ENCODE data around the gene ACVR1.
A peak's percentile ranks its signal among the peaks of the same experiment; 100 is the strongest.

Gene ACVR1

DNA sequence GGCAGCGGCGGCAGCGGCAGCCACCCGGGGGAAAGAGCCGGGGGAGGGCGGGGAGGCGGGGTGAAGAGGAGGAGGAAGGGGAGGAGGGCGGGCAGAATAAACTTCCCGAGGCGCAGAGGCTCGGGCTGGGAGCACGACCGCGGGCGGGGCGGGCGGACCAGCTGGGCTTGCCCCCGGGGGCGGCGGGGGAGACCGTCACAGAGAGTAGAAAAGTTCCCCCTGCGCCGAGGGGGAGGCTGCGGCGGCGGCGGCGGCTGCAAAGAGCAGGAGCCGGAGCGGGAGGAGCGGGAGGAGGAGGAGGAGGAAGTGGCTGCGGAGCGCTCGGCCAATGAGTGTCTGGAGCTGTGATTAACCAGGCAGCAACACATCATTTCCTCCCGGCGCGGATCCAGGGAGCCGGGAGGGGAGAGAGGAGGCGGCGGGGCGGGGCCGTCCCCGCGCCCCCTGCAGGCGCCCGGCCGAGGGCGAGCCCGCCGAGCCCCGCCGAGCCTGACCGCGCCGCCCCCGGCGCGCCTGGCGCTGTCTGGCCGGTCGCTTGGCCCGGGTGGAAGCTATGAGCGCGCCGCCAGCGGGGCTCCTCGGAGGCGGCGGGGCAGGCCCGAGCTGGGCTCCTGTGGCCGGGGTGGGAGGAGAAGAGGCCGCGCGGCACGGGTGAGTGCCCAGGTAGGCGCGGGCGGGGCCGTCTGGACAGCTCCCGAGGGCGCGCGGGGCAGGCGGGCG is at the start of gene ACVR1:
Gene ACVR1, minus strand, starts transcription at position 265 of the 720 bp plus-strand sequence. CDS start 76,837 bp downstream, outside the sequence.
- DNase-seq = peak; percentile 82

- DNase-seq = no peak
Observed at GRCh38 chr2:157925071-157925470, 48.9 kb upstream of the ACVR1 start.

- no peak for DNase-seq
Observed at GRCh38 chr2:157923598-157924217, 47.6 kb upstream of the ACVR1 start.

- DNase-seq = no peak
Observed at GRCh38 chr2:157922815-157923214, 46.7 kb upstream of the ACVR1 start.

GRCh38 chr2:157922336-157922735 is 46.2 kb upstream of the ACVR1 start:
- no peak for DNase-seq

GRCh38 chr2:157920736-157921135 is 44.6 kb upstream of the ACVR1 start:
- no peak for DNase-seq

GRCh38 chr2:157919181-157919580 is 43.1 kb upstream of the ACVR1 start:
- DNase-seq = no peak

DNA sequence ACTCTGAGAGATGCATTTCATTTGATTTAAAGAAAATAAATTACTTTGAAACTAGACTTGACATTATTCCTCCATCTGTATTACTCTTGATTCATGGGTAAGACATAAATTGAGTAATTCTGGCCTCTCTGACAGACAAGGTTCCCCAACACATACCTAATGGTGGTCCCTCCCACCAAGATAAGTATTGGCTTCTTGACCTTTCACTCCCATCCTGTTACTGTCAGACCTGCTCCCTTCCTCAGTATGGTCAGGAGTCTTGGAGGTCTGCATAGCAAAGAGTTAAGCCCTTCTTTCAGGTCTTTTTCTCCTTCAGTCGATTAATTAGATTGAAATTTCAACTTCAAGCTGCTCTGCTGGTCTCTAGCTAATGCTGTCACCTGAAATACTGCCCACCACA is 42.2 kb upstream of the ACVR1 start:
- DNase-seq = no peak

GRCh38 chr2:157911750-157912149 is 35.6 kb upstream of the ACVR1 start:
- DNase-seq = no peak

GRCh38 chr2:157911246-157911645 is 35.1 kb upstream of the ACVR1 start:
- no peak for DNase-seq

DNA sequence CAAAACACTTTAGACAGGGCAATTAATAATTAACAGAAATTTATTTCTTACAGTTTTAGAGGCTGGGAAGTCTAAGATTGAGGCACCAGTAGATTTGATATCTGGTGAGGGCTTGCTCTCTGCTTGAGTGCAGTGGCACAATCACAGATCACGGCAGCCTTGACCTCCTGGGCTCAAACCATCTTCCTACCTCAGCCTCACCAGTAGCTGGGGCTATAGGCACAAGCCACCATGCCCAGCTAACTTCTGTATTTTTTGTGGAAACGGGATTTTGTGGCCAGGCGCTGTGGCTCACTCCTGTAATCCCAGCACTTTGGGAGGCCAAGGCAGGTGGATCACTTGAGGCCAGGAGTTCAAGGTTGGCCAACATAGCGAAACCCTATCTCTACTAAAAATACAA is 29.0 kb upstream of the ACVR1 start:
- no peak for DNase-seq

DNA sequence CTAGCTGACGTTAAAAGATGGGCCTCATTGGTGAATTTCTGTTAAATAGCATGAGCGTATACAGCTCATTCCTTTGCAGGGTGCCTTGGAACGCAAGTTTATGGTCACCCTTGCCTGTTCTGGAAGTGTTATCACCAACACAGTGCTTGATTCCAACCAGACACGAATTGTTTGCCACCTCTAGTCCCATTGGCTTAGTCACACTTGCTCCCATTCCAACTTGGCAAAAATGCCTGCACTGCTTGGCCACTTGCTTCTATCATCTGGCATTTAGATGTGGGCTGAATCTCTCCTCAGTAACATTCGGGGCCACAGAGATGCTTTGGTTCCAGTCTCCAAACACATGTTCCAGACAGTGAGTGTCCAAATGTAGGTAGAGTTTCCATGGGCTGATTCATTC is 27.5 kb upstream of the ACVR1 start:
- DNase-seq = no peak

GRCh38 chr2:157903151-157903550 is 27.0 kb upstream of the ACVR1 start:
- DNase-seq = no peak

DNA sequence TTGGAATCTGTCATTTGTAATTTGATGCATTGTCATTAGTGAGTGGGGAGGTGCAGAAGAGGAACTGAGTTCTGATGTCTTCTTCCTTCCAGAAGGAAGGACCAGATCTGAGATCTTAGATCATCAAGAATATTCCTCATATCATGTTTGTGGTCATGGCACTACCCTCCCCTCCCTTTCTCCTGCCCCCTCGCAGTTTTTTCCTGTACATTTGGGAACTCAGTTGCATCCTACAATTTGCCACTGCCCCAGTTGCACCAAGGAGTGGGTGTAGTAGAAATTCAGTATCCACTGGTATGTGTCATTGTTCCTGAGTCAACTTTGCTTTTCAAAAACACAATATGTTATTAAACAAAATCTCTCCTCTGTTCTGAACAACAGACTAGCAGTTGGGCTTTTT is 26.6 kb upstream of the ACVR1 start:
- DNase-seq = no peak

DNA sequence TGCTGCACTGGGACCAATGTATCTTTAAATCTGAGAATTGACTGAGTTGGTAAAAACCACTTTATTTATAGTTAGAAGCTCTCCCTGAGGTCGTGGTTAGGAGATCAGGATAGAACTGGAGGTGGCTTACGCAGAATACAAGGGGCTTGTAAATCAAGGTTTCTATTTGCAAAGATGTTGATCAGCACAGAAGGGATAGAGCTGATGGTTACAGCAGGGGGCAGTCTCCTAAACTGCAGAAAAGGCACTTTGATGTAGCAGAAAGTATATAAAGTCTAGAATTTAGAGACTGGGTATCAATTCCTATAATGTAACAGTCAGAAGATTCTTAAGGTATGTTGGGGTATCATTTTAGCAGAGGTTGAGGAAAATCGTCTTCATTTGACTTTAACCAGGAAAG is 25.2 kb upstream of the ACVR1 start:
- DNase-seq = no peak

GRCh38 chr2:157900684-157901083 is 24.6 kb upstream of the ACVR1 start:
- no peak for DNase-seq

- no peak for DNase-seq
Observed at GRCh38 chr2:157900203-157900602, 24.1 kb upstream of the ACVR1 start.

- no peak for DNase-seq
Observed at GRCh38 chr2:157899125-157899839, 23.2 kb upstream of the ACVR1 start.

GRCh38 chr2:157898591-157898996 is 22.5 kb upstream of the ACVR1 start:
- peak; percentile 33 for DNase-seq

DNA sequence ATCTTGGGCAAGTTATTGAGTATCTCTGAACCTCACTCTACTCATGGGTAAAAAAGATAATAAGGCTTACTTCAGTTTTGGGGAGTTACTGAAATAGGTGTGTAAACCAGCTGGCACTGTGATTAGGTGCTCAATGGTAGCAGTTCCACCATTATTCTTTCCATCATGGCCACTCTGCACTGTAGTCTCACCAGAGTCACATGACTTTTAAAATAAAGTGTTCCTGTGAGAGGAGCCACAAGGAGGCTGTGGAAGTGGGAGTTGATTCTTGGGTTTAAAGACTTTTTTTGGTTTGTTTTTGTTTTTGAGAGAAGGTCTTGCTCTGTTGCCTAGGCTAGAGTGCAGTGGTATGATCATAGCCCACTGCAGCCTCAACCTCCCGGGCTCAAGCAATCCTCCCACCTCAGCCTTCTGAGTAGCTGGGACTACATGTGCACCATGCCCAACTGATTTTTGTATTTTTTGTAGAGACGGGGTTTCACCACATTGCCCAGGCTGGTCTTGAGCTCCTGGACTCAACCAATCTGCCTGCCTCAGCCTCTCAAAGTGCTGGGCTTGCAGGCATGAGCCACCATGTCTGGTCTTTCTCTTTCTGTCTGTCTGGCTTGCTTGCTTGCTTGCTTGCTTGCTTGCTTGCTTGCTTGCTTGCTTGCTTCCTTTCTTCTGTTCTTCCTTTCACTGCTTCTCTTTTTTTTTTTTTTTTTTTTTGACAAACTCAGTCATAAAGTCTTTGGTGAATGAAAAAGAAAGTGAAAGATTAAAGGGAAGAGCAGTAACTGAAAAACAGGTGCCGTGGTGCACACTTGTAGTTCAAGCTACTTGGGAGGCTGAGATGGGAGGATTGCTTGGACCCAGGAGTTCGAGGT is 21.2 kb upstream of the ACVR1 start:
- DNase-seq = peak; percentile 48

DNA sequence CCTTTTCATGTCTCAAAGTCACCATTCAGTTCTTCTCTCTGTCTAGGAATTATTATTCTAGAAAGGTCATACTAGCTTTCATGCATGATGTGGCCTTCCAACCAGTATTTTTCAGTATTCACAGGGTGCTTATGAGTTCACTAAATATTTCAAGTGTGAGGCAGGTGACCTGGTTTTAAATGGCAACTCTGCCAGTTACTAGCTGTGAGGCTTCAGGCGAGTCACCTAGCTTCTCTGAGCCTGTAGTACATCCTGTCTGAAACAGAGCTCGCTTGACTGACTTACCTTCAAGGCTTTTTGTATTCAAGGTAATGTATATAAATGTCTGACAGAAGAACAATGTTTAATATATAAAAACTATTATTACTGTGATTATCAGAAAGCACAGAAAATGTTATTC is 19.4 kb upstream of the ACVR1 start:
- DNase-seq = no peak

- DNase-seq = no peak
Observed at GRCh38 chr2:157894694-157895435, 18.7 kb upstream of the ACVR1 start.

Data from activated T-cell treated with anti-CD3 and anti-CD28 coated beads, Interleukin-2, amount 50 U/mL, for 1 hour (primary cell).